Type B pancreatic cell (in vitro differentiated cells): Measurements from ENCODE around the gene TDRD10. TPM values are rescaled to one million over a fixed set of nuclear protein-coding genes. Genes with fewer than 3 reads are reported as not detected.

ENCODE experiments used
- DNase-seq: peaks from one replicate; pipeline ENCODE4 v3.0.0; 2021; ENCODE audit warnings: mixed read lengths; ENCODE audit not compliant: unreplicated experiment; ENCODE audit errors: extremely low spot score
- H3K27ac Mint-ChIP-seq: 2 replicates; pipeline ENCODE4 v1.8.0; 2021; ENCODE audit warnings: mild to moderate bottlenecking, mixed read lengths
- H3K27me3 Mint-ChIP-seq: 2 replicates; pipeline ENCODE4 v1.8.0; 2021; ENCODE audit warnings: mixed read lengths
- H3K36me3 Mint-ChIP-seq: 2 replicates; pipeline ENCODE4 v1.8.0; 2021; ENCODE audit warnings: mixed read lengths
- H3K4me1 Mint-ChIP-seq: one replicate; pipeline ENCODE4 v1.8.0; 2021; ENCODE audit warnings: mixed read lengths; ENCODE audit not compliant: unreplicated experiment
- H3K4me3 Mint-ChIP-seq: 2 replicates; pipeline ENCODE4 v1.8.0; 2021; ENCODE audit warnings: mild to moderate bottlenecking, mixed read lengths
- H3K9me3 Mint-ChIP-seq: 2 replicates; pipeline ENCODE4 v1.8.0; 2021; ENCODE audit warnings: mixed read lengths
- CTCF ChIP-seq: fragments of 200-600 bp; sonication (generic); conservative IDR thresholded peaks from 2 replicates; pipeline ENCODE4 v1.5.0; 2021; ENCODE audit warnings: antibody characterized with exemption, mild to moderate bottlenecking
- total RNA-seq: library from RNA; stranded (reverse); gene quantifications from 2 replicates; pipeline ENCODE4 v1.2.1, GENCODE V29; 2021; ENCODE audit warnings: low replicate concordance

TDRD10 gene
- total RNA-seq, 1 donor from 2014 or later: not detected

GRCh38 chr1:154459080-154459479 lies 42.9 kb upstream of the TDRD10 start:
- no peaks in the 10 kb centered on the region for H3K36me3 Mint-ChIP-seq
- no peaks in the 10 kb centered on the region for H3K4me1 Mint-ChIP-seq

GRCh38 chr1:154460695-154461260 lies 41.2 kb upstream of the TDRD10 start:
- no peak overlapping the region for H3K27ac Mint-ChIP-seq
- peaks cover under 1% of the 10 kb centered on the region for H3K4me1 Mint-ChIP-seq
- no peak for DNase-seq
- H3K9me3 Mint-ChIP-seq: no peaks in the 10 kb centered on the region
- TF ChIP-seq CTCF: no peak
- no peaks in the 10 kb centered on the region for H3K27me3 Mint-ChIP-seq
- H3K36me3 Mint-ChIP-seq: no peaks in the 10 kb centered on the region
- no peak overlapping the region for H3K4me3 Mint-ChIP-seq

More at GRCh38 chr1:154459080-154459479, 42.9 kb upstream of the TDRD10 start:
- TF ChIP-seq CTCF: no peak
- H3K27me3 Mint-ChIP-seq: no peaks in the 10 kb centered on the region
- no peak overlapping the region for H3K27ac Mint-ChIP-seq
- DNase-seq: no peak
- no peak overlapping the region for H3K4me3 Mint-ChIP-seq
- H3K9me3 Mint-ChIP-seq: no peaks in the 10 kb centered on the region

GRCh38 chr1:154463512-154463990 lies 38.5 kb upstream of the TDRD10 start:
- Mint-ChIP-seq H3K4me1 (peaks cover 7% of the 10 kb centered on the region), H3K36me3 (no peaks in the 10 kb centered on the region), H3K27me3 (peaks cover 4% of the 10 kb centered on the region), H3K4me3 (no peak overlapping the region), H3K9me3 (no peaks in the 10 kb centered on the region), H3K27ac (no peak overlapping the region)
- TF ChIP-seq CTCF: no peak
- no peak for DNase-seq

- no peak for DNase-seq
- H3K4me1 Mint-ChIP-seq: peaks cover 7% of the 10 kb centered on the region
- no peaks in the 10 kb centered on the region for H3K9me3 Mint-ChIP-seq
- H3K27ac Mint-ChIP-seq: peak overlapping the region; percentile 59
- peaks cover 4% of the 10 kb centered on the region for H3K27me3 Mint-ChIP-seq
- no peak overlapping the region for H3K4me3 Mint-ChIP-seq
- H3K36me3 Mint-ChIP-seq: no peaks in the 10 kb centered on the region
- no peak for TF ChIP-seq CTCF
These were observed 36.3 kb upstream of the TDRD10 start for GRCh38 chr1:154465621-154466195.

- DNase-seq: no peak
- Mint-ChIP-seq H3K27me3 (peaks cover 4% of the 10 kb centered on the region), H3K4me3 (no peak overlapping the region), H3K9me3 (no peaks in the 10 kb centered on the region), H3K4me1 (peaks cover 7% of the 10 kb centered on the region), H3K36me3 (no peaks in the 10 kb centered on the region), H3K27ac (peak overlapping the region; percentile 59)
- TF ChIP-seq CTCF: no peak
These were observed 35.8 kb upstream of the TDRD10 start for GRCh38 chr1:154466206-154466605.
